ENCODE results near the gene XKR7.

DNA sequence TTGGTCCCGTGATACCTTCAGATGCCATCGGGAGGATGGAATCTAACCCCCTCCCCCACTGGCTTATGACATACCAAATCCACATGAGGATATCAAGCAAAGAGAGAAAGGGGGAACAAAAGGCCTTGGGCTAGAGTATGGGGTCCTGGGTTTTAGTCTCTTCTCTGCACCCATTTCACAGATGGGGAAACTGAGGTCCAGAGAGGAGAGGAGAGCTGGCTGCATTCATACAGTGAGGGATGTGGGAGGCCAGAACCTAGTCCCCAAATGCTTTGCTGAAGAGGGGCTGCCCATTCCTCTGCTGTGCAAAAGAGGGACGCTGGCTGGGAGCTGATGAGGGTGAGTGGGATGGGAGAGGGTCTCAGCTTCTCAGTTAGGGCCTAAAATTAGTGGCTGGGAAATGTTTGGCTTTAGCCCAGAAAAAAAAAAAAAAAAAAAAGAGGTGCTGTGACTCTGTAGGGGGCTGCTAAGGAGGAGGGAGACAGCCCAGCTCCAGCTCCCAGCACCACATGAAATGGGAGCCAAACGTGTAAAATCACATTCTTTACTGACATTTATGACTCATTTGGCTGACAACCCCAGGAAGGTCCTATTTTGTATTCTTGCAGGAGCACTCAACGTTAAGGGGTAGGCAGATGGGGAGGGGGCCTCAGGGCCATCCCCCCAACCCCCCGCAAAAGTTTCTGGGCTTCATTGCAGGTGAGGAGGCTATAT is 11.9 kb downstream of the XKR7 start:
- TF ChIP-seq POLR2A (IDR thresholded peaks at IDR 0.05), result no peak
- TF ChIP-seq, protein P1, sequence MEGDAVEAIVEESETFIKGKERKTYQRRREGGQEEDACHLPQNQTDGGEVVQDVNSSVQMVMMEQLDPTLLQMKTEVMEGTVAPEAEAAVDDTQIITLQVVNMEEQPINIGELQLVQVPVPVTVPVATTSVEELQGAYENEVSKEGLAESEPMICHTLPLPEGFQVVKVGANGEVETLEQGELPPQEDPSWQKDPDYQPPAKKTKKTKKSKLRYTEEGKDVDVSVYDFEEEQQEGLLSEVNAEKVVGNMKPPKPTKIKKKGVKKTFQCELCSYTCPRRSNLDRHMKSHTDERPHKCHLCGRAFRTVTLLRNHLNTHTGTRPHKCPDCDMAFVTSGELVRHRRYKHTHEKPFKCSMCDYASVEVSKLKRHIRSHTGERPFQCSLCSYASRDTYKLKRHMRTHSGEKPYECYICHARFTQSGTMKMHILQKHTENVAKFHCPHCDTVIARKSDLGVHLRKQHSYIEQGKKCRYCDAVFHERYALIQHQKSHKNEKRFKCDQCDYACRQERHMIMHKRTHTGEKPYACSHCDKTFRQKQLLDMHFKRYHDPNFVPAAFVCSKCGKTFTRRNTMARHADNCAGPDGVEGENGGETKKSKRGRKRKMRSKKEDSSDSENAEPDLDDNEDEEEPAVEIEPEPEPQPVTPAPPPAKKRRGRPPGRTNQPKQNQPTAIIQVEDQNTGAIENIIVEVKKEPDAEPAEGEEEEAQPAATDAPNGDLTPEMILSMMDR (IDR thresholded peaks at IDR 0.05), result no peak

Data from esophagus squamous epithelium (tissue), 4 donors.